Measurements from ENCODE around the gene MUC5B. TPM values are rescaled to one million over a fixed set of nuclear protein-coding genes. Genes with fewer than 3 reads are reported as not detected.

MUC5B gene
- total and polyA plus RNA-seq, 11 donors: 0.01 TPM; not detected in 10

- H3K36me3 ChIP-seq: no peaks in the 10 kb centered on the region
- no peaks in the 10 kb centered on the region for H3K4me1 ChIP-seq
- 61 to 72% (median 63%) methylated on average over 18 to 23 of the region's 23 CpGs for WGBS, 4 donors
- H3K27me3 ChIP-seq: peaks cover 0 to 18% (median 2%) of the 10 kb centered on the region in 9 donors
- H3K27ac ChIP-seq: no peak overlapping the region
- intact Hi-C loops (cut with DNase I): no loop called here
- no peak overlapping the region for H3K4me3 ChIP-seq
- peak in 3 of 5 donors; percentile 17 to 37 (median 18) for DNase-seq
- H3K9me3 ChIP-seq: no peaks in the 10 kb centered on the region
- TF ChIP-seq POLR2A (IDR thresholded peaks at IDR 0.05): no peak
- no peak for TF ChIP-seq CTCF (IDR thresholded peaks at IDR 0.05)
- ATAC-seq: no peak
Measured at GRCh38 chr11:1235306-1235900, 12.5 kb downstream of the MUC5B start.

GRCh38 chr11:1235901-1236315 is 13.0 kb downstream of the MUC5B start:
- H3K27ac ChIP-seq: no peak overlapping the region
- H3K4me3 ChIP-seq: no peak overlapping the region
- no peaks in the 10 kb centered on the region for H3K9me3 ChIP-seq
- peaks cover 0 to 14% (median 0%) of the 10 kb centered on the region in 9 donors for H3K27me3 ChIP-seq
- H3K4me1 ChIP-seq: no peaks in the 10 kb centered on the region
- no peaks in the 10 kb centered on the region for H3K36me3 ChIP-seq
- ATAC-seq (no peak), DNase-seq (peak in 2 of 5 donors; percentile 13 to 43)
- TF ChIP-seq CTCF (IDR thresholded peaks at IDR 0.05) (no peak), POLR2A (IDR thresholded peaks at IDR 0.05) (no peak)
- intact Hi-C loops (cut with DNase I): no loop called here
- 63 to 72% (median 66%) methylated on average over 13 to 16 of the region's 16 CpGs for WGBS, 4 donors

- TF ChIP-seq POLR2A (IDR thresholded peaks at IDR 0.05) (no peak), CTCF (IDR thresholded peaks at IDR 0.05) (no peak)
- WGBS, 4 donors: 83 to 88% (median 85%) methylated on average over 23 to 37 of the region's 37 CpGs
- Histone ChIP-seq H3K9me3 (no peaks in the 10 kb centered on the region), H3K36me3 (no peaks in the 10 kb centered on the region), H3K4me1 (no peaks in the 10 kb centered on the region), H3K4me3 (no peak overlapping the region), H3K27me3 (peaks cover 0 to 8% (median 0%) of the 10 kb centered on the region in 9 donors), H3K27ac (no peak overlapping the region)
- DNase-seq (peak in 3 of 5 donors; percentile 14 to 51 (median 20)), ATAC-seq (no peak)
- intact Hi-C loops (cut with DNase I): no loop called here
Measured at GRCh38 chr11:1236316-1237127, 13.7 kb downstream of the MUC5B start.

GRCh38 chr11:1237128-1237580 is 14.3 kb downstream of the MUC5B start:
- ATAC-seq (no peak), DNase-seq (peak in 1 of 5 donors; percentile 11)
- Histone ChIP-seq H3K27me3 (peaks cover 0 to 2% (median 0%) of the 10 kb centered on the region in 9 donors), H3K4me3 (no peak overlapping the region), H3K27ac (no peak overlapping the region), H3K36me3 (no peaks in the 10 kb centered on the region), H3K4me1 (no peaks in the 10 kb centered on the region), H3K9me3 (no peaks in the 10 kb centered on the region)
- no peak for TF ChIP-seq CTCF (IDR thresholded peaks at IDR 0.05)
- TF ChIP-seq POLR2A (IDR thresholded peaks at IDR 0.05): no peak
- intact Hi-C loops (cut with DNase I): no loop called here
- WGBS, 4 donors: 80 to 94% (median 83%) methylated on average over 3 to 13 of the region's 13 CpGs

Measured in heart left ventricle (tissue), 16 donors.